GM12891 (cell line): ENCODE measurements around the gene PIK3R1.

Experiments used
- POLR2A ChIP-seq: IDR thresholded peaks from 2 replicates; pipeline ENCODE4 v1.6.1; 2011; ENCODE audit warnings: low read depth, low read length, control low read depth
- POLR2AphosphoS5 ChIP-seq: IDR thresholded peaks from 2 replicates; pipeline ENCODE4 v1.6.1; 2011; ENCODE audit warnings: low read depth, low read length, control low read depth

- TF ChIP-seq POLR2AphosphoS5 (no peak), POLR2A (no peak)
These were observed 82.1 kb downstream of the PIK3R1 start for GRCh38 chr5:68297656-68298055.
